Measurements from ENCODE around the gene BCAS3.

BCAS3 gene

GRCh38 chr17:61097781-61098180 lies 420.1 kb downstream of the BCAS3 start:
- no peak for DNase-seq (ENCODE audit: low read depth)
- no peak overlapping the region for H3K4me3 ChIP-seq (ENCODE audit: control insufficient read depth, low read depth, low read length)
- no peak for TF ChIP-seq CTCF (IDR thresholded peaks at IDR 0.05; ENCODE audit: control insufficient read depth, insufficient read depth, low read depth, low read length, missing control alignments)

GRCh38 chr17:61106354-61106753 lies 428.7 kb downstream of the BCAS3 start:
- DNase-seq (ENCODE audit: low read depth) = no peak
- no peak overlapping the region for H3K4me3 ChIP-seq (ENCODE audit: control insufficient read depth, low read depth, low read length)
- no peak for TF ChIP-seq CTCF (IDR thresholded peaks at IDR 0.05; ENCODE audit: control insufficient read depth, insufficient read depth, low read depth, low read length, missing control alignments)

GRCh38 chr17:61116577-61116976 lies 438.9 kb downstream of the BCAS3 start:
- TF ChIP-seq CTCF (IDR thresholded peaks at IDR 0.05; ENCODE audit: control insufficient read depth, insufficient read depth, low read depth, low read length, missing control alignments) = no peak
- no peak overlapping the region for H3K4me3 ChIP-seq (ENCODE audit: control insufficient read depth, low read depth, low read length)
- no peak for DNase-seq (ENCODE audit: low read depth)

GRCh38 chr17:61117983-61118382 lies 440.3 kb downstream of the BCAS3 start:
- no peak overlapping the region for H3K4me3 ChIP-seq (ENCODE audit: control insufficient read depth, low read depth, low read length)
- no peak for TF ChIP-seq CTCF (IDR thresholded peaks at IDR 0.05; ENCODE audit: control insufficient read depth, insufficient read depth, low read depth, low read length, missing control alignments)
- DNase-seq (ENCODE audit: low read depth) = no peak

GRCh38 chr17:61118871-61119270 lies 441.2 kb downstream of the BCAS3 start:
- H3K4me3 ChIP-seq (ENCODE audit: control insufficient read depth, low read depth, low read length) = no peak overlapping the region
- no peak for TF ChIP-seq CTCF (IDR thresholded peaks at IDR 0.05; ENCODE audit: control insufficient read depth, insufficient read depth, low read depth, low read length, missing control alignments)

GRCh38 chr17:61122326-61122913 lies 444.8 kb downstream of the BCAS3 start:
- no peak for TF ChIP-seq CTCF (IDR thresholded peaks at IDR 0.05; ENCODE audit: control insufficient read depth, insufficient read depth, low read depth, low read length, missing control alignments)

More at GRCh38 chr17:61118871-61119270, 441.2 kb downstream of the BCAS3 start:
- DNase-seq (ENCODE audit: low read depth) = no peak

GRCh38 chr17:61124562-61124961 lies 446.9 kb downstream of the BCAS3 start:
- TF ChIP-seq CTCF (IDR thresholded peaks at IDR 0.05; ENCODE audit: control insufficient read depth, insufficient read depth, low read depth, low read length, missing control alignments) = no peak
- DNase-seq (ENCODE audit: low read depth) = no peak
- no peak overlapping the region for H3K4me3 ChIP-seq (ENCODE audit: control insufficient read depth, low read depth, low read length)

More at GRCh38 chr17:61122326-61122913, 444.8 kb downstream of the BCAS3 start:
- no peak for DNase-seq (ENCODE audit: low read depth)
- H3K4me3 ChIP-seq (ENCODE audit: control insufficient read depth, low read depth, low read length) = no peak overlapping the region
